GM19035 (cell line): ENCODE data around the gene FRRS1.
"Not testable (repeated sequence)": the region's sequence is repeated elsewhere in the genome, so short reads cannot be mapped to it uniquely, and the experiment has no call there.

Experiments
- ATAC-seq: cut with Tn5 transposase; IDR thresholded peaks from one replicate; pipeline ENCODE4 v1.9.1; 2021; ENCODE audit not compliant: unreplicated experiment

Gene FRRS1, protein sequence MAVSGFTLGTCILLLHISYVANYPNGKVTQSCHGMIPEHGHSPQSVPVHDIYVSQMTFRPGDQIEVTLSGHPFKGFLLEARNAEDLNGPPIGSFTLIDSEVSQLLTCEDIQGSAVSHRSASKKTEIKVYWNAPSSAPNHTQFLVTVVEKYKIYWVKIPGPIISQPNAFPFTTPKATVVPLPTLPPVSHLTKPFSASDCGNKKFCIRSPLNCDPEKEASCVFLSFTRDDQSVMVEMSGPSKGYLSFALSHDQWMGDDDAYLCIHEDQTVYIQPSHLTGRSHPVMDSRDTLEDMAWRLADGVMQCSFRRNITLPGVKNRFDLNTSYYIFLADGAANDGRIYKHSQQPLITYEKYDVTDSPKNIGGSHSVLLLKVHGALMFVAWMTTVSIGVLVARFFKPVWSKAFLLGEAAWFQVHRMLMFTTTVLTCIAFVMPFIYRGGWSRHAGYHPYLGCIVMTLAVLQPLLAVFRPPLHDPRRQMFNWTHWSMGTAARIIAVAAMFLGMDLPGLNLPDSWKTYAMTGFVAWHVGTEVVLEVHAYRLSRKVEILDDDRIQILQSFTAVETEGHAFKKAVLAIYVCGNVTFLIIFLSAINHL

DNA sequence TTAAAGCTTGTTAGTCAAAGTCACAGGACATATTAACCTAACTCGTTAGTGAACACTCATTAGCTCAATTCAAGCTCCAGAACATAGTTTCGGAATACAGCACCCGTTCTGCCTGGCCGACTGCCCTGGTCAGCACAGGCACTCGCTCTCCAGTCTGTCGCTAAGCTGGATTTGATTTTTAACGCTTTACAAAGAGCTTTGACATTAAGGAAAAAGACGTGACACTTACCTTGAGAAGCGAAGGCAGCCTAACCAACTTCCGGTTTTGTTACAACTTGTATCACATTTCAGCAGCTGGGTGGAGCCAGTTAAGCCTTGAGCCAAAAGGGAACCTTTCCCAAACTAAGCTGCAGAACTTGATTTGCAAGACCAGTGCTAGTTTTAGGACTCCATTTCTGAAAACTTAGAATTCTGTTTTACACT lies at the start of gene FRRS1:
Gene FRRS1, minus strand, starts transcription at position 258 of the 423 bp plus-strand sequence. CDS start 17,867 bp downstream, outside the sequence.
- ATAC-seq, result peak; percentile 97

DNA sequence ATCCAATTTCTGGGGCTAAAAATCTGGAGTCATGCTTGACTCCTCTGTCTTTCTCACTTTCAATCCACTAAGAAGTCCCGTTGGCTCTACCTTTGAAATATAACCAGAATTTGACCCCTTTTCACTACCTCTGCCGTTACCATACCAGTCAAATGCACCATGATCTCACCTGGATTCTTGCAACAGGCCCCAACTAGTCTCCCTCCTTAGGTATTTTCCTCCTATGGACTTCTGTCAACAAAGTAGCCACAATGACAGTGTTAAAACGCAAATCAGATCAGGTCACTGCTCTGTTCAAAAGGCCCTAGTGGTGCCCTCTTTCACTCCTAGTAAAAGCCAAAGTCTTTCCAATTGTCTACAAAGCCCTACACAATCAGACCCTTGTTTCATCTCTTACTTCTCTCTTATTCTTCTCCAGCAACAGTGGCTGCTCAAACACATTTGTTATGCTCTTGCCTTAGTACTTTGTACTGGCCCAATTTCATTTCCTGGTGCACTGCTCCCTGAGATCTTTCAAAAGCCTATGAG lies 48.0 kb upstream of the FRRS1 start:
- no peak for ATAC-seq

DNA sequence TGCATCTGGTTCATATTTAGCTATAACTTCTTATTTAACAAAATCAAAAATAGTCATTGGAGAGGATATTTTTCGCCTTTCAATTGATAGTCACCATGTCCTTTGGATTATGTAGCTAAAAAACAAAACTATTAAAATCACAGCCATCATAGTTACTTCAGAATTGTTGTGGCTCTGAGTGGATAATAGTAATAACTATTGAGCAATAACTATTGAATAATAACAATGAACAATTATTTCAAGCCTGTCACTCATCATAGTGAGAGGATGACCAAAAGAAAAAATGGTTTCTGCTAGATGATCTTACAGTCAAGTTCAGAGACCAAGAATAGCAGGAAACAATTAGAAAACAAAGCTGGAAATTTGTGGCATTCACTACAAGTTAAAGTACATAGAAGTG lies 45.3 kb upstream of the FRRS1 start:
- no peak for ATAC-seq

DNA sequence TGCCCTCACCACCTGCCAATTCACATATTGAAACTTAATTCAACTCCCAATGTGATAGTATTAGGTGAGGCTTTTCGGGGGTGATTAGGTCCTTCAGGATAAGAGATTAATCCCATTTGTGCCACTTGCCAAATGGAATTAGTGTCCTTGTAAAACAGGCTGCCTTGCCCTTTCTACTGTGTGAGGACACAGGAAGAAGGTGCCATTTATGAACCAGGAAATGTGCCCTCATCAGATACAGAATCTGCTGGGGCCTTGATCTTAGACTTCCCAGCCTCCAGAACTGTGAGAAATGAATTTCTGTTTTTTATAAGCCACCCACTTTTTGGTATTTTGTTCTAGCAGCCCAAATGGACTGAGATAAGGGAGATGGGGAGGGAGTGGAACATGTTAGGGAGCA lies 44.6 kb upstream of the FRRS1 start:
- ATAC-seq, result no peak

DNA sequence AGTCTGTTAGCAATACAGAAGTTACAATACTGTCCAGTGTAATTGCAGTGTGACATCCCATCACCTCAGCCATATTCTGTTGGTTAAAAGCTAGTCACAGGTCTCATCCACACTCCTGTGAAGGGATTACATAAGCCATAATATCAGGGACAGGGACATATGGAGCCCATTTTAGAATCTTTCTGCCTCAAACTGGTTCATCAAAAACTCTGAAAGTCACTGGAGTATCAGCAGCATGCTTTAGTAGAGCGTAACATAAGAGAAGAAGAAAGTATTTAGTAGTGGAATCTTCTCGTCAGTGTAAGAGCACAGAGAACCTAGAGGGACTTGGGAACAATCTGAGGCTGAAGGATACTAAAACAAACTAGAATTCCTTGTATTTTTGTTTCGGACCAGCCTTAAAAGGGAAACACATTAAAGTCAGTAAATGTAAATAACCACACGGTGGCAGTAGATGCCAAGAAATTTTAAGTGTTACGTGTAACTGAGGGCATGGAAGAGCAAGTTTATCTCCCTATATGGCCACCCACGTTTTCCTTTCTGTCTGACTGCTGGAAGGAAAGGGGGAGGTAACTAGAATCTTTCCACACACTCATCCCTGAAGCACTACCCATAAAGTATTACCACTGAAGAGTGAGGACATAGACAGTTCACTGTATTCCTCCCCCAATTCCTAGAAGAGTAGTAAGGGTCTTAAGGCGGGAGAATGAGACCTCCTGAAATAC lies 42.1 kb upstream of the FRRS1 start:
- peak; percentile 94 for ATAC-seq

DNA sequence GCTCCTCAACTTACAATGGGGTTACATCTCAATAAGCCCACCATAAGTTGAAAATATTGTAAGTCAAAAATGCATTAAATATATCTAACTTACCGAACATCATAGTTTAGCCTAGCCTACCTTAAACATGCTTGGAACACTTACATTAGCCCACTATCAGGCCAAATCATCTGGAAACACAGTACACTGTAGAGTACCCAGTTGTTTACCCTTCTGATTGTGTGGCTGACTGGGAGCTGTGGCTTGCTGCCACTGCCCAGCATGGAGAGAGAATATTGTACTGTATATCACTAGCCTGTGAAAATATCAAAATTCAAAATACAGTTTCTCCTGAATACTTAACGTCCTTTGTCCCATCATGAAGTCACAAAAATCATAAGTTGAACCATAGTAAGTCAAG lies 40.4 kb upstream of the FRRS1 start:
- no peak for ATAC-seq

DNA sequence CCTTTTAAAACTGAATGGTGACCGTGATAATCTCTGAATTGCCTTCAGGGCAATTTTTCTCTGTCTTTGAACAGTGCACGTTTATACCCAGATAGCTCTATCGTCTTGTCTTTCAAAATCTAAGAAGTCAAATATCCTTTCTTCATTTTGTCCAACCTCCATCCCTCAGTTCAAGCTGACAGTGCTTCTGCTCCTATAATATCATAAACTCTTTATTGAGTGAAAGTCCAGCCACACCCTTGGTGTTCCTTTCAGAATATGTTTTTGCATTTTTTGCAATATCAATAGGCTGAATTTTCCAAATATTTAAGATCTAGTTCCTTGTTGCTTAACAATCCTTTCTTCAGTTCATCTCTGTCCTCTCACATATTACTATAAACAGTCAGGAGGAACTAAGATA lies 35.1 kb upstream of the FRRS1 start:
- no peak for ATAC-seq

DNA sequence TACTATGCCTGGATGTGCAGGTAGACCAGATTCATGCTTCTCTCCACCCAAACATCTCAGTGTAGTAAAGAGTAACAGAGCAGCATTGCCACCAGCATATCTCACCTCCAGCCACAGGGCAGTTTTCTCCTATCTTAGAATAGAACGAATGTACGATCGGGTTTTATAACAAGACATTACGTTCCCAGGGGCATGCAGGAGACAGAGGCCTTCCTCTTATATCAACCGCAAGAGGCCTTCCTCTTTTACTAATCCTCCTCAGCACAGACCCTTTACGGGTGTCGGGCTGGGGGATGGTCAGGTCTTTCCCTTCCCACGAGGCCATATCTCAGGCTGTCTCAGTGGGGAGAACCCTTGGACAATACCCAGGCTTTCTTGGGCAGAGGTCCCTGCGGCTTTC lies 27.4 kb upstream of the FRRS1 start:
- ATAC-seq, result not testable (repeated sequence)

DNA sequence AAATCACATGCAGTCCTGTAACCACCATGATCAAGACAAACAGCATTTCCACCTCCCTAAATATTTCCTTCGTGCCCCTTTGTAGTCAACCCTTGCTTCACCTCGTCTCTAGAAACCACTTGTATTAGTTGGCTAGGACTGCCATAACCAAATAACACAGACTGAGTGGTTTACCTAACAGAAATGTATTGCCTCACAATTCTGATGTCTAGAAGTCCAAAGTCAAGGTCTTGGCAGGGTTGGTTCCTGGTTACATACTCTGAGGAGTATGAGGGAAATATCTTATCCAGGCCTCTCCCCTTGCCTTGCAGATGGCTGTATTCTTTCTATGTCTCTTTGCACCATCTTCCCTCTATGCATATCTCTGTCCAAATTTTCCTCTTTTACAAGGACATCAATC lies 23.3 kb upstream of the FRRS1 start:
- ATAC-seq, result no peak

DNA sequence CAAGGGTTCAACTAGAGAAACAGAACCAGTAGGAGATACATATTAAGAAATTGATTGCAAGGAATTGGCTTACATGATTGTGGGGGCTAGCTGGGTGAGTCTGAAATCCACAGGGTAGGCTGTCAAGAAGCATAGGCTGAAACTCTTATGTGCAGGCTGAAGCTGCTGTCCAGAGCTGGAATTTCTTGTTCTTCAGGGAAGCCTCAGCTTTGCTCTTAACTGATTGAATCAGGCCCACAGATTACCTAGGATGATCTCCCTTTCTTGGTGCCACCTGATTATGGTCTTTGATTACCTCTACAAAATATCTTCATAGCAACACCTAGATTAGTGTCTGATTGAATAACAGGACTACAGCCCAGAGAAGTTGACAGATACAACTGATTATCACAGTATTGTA lies 22.5 kb upstream of the FRRS1 start:
- no peak for ATAC-seq

DNA sequence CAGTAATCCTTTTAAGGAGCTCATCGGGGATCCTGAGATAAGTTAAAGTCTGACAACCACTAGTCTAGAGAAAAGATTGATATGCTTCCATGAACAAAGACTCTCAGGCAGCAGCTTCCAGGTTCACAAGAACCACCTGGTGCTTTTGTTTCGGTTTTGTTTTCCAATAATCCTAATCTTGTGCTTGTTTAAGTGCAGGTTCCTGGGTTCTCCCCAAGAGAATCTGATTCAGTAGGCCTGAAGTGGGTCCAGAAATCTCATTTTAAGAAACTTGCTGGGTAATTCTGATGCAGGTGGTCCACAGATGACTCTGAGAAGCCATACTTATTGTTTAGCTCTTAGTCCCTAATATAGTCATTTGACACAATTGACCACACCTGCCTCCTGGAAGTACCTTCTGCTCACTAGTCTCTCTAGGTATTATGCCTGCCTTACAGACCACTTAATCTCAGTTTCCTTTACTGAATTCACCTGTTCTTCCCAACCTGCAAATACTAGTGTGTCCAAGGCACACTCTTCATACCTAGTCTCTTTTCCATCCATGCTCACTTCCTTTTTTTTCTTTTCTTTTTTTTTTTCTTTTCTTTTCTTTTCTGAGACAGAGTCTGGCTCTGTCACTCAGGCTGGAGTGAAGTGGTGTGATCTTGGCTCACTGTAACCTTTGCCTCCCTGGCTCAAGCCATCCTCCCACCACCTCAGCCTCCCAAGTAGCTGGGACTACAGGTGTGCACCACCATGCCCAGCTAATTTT lies 20.5 kb upstream of the FRRS1 start:
- ATAC-seq, result peak; percentile 81

DNA sequence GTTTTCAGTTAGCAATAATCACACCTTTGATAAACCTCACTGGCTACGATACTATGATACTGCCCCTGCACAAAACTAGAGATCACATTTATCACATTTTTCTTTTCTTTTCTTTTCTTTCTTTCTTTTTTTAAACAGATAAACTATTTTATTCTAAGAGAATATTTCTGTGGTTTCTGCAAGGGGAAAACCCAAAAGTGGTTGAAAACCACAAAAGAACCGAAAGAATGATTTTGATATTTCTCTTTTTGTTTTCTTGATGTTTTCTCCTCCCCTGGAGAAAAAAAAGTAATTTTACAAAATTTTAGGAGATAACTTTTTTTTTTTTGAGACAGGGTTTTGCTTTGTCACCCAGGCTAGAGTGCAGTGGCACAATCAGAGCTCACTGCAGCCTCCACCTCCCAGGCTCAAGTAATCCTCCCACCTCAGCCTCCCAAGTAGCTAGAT lies 18.4 kb upstream of the FRRS1 start:
- no peak for ATAC-seq

DNA sequence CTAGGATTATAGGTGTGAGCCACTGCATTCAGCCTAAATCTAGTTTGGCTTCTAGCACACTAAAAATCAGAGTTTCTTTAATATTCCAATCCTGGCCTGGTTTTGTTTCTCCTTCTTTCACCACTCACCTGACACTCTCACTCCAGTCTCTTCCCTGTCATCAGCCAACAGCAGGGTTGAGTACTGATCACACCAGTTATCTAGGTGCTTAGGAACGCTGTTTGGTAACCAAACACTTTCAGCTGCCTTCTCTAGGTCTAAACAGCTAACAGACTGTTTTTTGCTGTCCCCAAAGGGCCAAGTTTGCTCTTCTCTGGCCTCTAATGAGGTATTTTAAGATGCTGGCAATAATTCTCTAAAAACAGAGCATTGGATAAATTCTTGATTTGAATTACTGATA lies 17.7 kb upstream of the FRRS1 start:
- no peak for ATAC-seq

DNA sequence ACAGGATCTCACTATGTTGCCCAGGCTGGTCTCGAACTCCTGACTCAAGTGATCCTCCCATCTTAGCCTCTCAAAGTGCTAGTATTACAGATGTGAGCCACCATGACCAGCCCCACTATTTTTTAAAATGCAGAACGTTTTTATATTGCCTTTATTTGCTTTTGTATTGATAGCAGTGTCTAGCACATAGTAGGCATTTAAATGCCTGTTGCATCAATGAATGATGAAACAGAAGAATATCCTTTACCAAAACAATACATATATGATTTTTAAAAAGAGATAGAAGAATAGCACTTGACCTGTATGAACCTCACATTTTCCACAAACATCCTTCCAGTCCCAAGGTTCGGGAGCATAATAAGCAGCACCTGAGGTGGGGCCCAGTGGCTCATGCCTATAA lies 16.5 kb upstream of the FRRS1 start:
- no peak for ATAC-seq

DNA sequence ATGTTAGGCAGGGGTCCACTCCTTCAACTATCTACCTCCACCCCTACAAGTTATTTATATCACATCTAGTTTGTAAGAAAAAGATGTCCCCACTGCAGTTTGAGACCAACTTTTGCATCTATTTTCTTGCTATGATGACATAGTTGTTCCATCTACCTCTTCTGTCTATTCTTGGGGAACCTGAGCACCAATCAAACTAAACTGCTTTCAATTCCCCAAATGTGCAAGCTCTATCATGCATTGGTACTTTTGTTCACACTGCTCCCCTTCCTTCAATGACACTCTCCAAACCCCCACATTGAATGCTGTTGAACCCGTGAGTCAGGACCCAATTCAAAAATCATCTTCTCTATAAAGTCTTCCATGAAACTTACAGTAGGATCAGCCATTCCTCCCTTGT lies 16.0 kb upstream of the FRRS1 start:
- ATAC-seq, result no peak

DNA sequence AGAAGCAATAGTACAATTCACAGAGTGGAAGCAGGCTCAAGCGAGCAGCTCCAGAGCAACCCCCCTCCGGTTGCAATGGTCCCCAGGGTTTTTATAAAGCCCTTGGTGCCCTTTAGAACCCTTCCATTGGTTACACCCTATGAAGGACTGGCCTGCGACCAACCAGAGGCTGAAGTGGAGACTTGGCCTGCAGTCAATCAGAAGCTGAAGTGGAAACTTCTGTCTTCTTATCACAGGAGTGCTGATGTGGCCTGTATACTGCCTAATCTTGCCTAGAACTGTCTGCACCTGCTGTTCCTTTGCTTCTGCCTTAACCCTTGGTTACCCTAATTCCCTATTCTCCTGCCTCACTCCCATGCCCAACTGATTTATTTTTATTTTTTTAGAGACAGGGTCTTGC lies 15.4 kb upstream of the FRRS1 start:
- ATAC-seq, result no peak

DNA sequence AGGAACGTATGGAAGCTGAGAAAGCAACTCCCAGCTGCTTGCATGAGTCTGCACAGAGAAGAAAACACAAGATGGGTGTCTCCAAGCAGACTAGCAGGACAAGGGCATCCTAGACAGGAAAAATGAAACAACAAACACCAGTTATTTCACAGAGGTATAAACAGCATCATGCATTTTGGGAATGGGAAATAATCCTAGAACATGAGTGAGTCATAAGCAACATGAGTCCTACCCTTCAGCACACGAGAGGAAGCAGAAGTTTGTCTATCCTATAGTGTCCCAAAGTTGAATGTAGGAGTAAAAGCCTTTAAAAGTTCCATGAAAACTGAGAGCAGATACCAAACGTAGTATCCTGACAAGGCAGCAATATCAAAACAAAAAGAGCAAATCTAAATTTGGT lies 11.3 kb upstream of the FRRS1 start:
- ATAC-seq, result no peak

DNA sequence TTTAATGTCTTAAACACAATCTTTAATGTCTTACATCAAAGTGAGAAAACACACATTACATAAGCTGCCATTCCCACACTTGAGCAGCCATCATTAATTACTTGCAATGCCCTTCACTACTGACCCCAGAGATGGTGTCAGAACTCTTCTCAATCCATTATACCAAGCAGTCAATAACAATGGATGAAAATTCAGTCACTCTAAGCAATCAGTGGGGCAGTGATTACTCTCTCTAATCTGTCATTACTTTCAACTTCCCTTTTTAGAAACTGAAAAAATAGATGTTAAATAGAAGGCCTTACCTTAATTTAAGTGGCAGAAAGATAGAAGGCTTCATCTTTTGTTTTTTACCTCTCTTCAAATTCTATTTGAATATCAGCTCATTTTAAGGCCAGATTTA lies 9.7 kb upstream of the FRRS1 start:
- ATAC-seq, result no peak

DNA sequence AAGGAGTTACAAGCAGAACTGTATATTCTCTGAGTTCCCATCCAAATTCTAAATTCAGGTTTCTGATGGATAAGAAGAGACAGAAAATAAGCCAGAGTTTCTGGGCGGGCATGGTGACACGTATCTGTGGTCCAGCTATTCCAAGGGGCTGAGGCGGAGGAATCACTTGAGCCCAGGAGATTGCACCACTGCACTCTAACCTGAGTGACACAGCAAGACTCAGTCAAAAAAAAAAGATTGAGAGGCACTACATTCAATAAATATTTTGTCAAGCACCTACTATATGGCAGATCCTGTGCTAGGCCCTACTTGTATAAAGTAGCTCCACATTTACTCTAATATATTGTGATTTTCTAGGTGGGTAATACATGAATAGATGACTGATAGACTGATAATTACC lies 6.4 kb upstream of the FRRS1 start:
- ATAC-seq, result no peak

DNA sequence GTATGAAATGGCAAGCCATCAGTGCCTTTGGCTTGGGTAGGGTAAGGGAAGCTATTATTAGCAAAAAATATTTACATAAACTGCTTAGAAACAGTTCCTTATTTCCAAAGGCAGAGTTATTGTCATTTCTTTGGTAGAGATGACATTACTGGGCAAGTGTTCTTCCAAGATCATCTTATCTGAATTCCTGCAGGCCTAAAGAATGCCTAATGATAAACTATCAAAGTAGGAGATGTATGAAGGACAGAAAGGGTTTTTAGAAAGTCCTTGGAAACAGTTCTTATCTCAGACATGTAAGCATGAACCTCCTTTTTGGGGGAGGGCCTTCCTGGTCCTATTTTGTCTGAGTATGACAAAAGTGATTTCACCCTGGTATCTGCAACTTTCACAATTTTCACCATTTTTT lies 5.1 kb upstream of the FRRS1 start:
- ATAC-seq, result no peak
